B cell (primary cell): ENCODE data around the gene PRPF19. TPM values are rescaled to one million over a fixed set of nuclear protein-coding genes. Genes with fewer than 3 reads are reported as not detected.
A peak's percentile ranks its signal among the peaks of the same experiment; 100 is the strongest.

Experiments used
- ATAC-seq: fragments of 200-7000 bp; cut with Tn5 transposase; one replicate; pipeline ENCODE4 v1.10.0; 2021; ENCODE audit warnings: low read depth, mild to moderate bottlenecking, moderate number of reproducible peaks, moderate library complexity
- CTCF ChIA-PET: fragments of 350-600 bp; sonication (Branson Sonifier 250); formaldehyde crosslinking; loops from one replicate; lab custom pipeline; 2021; ENCODE audit warnings: antibody characterized with exemption, inconsistent platforms; lab: Charles Lee
- POLR2A ChIA-PET: fragments of 350-600 bp; sonication (Branson Sonifier 250); formaldehyde crosslinking; loops from one replicate; lab custom pipeline; 2021; ENCODE audit warnings: antibody characterized with exemption; lab: Charles Lee
- DNase-seq: peaks from one replicate; pipeline ENCODE4 v3.0.0; 2013
- H2AFZ ChIP-seq: 2 replicates; pipeline ENCODE4 v1.6.1; 2012; ENCODE audit warnings: mild to moderate bottlenecking, low read depth, low read length; ENCODE audit not compliant: insufficient read depth, poor library complexity, severe bottlenecking
- H3K27ac ChIP-seq, 2 donors: 1 replicate in 1 of 2; 2 replicates in 1 of 2; pipeline ENCODE4 v1.5.1; 2012 to 2013; ENCODE audit warnings: low read length in 2 of 2, mild to moderate bottlenecking in 2 of 2, moderate library complexity in 1 of 2
- H3K27me3 ChIP-seq, 4 experiments: fragments of 200-600 bp in 1 of 4; sonication (generic) in 1 of 4; replicated peaks in 1 of 4; 1 replicate in 2 of 4; 2 replicates in 2 of 4; pipeline versions ENCODE4 v1.6.1 to v1.7.0; 2013 to 2016; ENCODE audit warnings: low read length in 3 of 4, mild to moderate bottlenecking in 2 of 4, mixed read lengths in 1 of 4, moderate library complexity in 1 of 4; ENCODE audit not compliant: insufficient read depth in 4 of 4, control insufficient read depth in 3 of 4; ENCODE audit errors: control extremely low read depth in 1 of 4
- H3K36me3 ChIP-seq, 2 experiments: replicated peaks in 1 of 2; 1 replicate in 1 of 2; 2 replicates in 1 of 2; pipeline versions ENCODE4 v1.6.1 to v1.7.1; 2013; ENCODE audit warnings: low read length in 1 of 2; ENCODE audit not compliant: insufficient read depth in 2 of 2, control insufficient read depth in 1 of 2; ENCODE audit errors: control extremely low read depth in 1 of 2, extremely low read depth in 1 of 2
- H3K4me1 ChIP-seq, 2 donors: fragments of 200-600 bp in 1 of 2; sonication (generic) in 1 of 2; 1 replicate in 1 of 2; 2 replicates in 1 of 2; pipeline versions ENCODE4 v1.5.1 to v1.6.1; 2013 to 2017; ENCODE audit warnings: low read length in 2 of 2; ENCODE audit not compliant: control insufficient read depth in 2 of 2, insufficient read depth in 2 of 2
- H3K4me2 ChIP-seq: replicated peaks from 2 replicates; pipeline ENCODE3; 2012; ENCODE audit warnings: mild to moderate bottlenecking, low read depth, low read length; ENCODE audit not compliant: poor library complexity, severe bottlenecking
- H3K4me3 ChIP-seq, 5 experiments: fragments of 200-600 bp in 1 of 5; sonication (generic) in 1 of 5; 1 replicate in 3 of 5; 2 replicates in 2 of 5; pipeline versions ENCODE4 v1.5.1 to v1.7.0; 2011 to 2016; ENCODE audit warnings: low read length in 4 of 5, mild to moderate bottlenecking in 4 of 5, low read depth in 2 of 5, control low read depth in 1 of 5, moderate library complexity in 1 of 5; ENCODE audit not compliant: insufficient read depth in 1 of 5; ENCODE audit errors: control extremely low read depth in 1 of 5, extremely low read depth in 1 of 5
- H3K79me2 ChIP-seq: fragments of 200-600 bp; sonication (generic); one replicate; pipeline ENCODE4 v1.6.0; 2016; ENCODE audit warnings: low read length; ENCODE audit not compliant: control insufficient read depth, insufficient read depth
- H3K9ac ChIP-seq: fragments of 200-600 bp; sonication (generic); 2 replicates; pipeline ENCODE4 v1.6.1; 2017; ENCODE audit warnings: mild to moderate bottlenecking, low read length, moderate library complexity
- H3K9me3 ChIP-seq, 3 donors: one replicate each; pipeline versions ENCODE4 v1.6.1 to v1.7.1; 2013; ENCODE audit warnings: low read length in 2 of 3; ENCODE audit not compliant: control insufficient read depth in 2 of 3, insufficient read depth in 1 of 3; ENCODE audit errors: control extremely low read depth in 1 of 3
- H4K20me1 ChIP-seq: 2 replicates; pipeline ENCODE4 v1.6.0; 2012; ENCODE audit warnings: mild to moderate bottlenecking, low read length; ENCODE audit not compliant: insufficient read depth, control insufficient read depth, poor library complexity, severe bottlenecking
- H3K27ac Mint-ChIP-seq: one replicate; pipeline ENCODE4 v1.8.0; 2021; ENCODE audit warnings: mixed read lengths
- H3K27me3 Mint-ChIP-seq: one replicate; pipeline ENCODE4 v1.8.0; 2021; ENCODE audit warnings: mixed read lengths
- H3K4me1 Mint-ChIP-seq: one replicate; pipeline ENCODE4 v1.8.0; 2021; ENCODE audit warnings: mixed read lengths
- H3K4me3 Mint-ChIP-seq: one replicate; pipeline ENCODE4 v1.8.0; 2021; ENCODE audit warnings: mixed read lengths
- H3K9me3 Mint-ChIP-seq: one replicate; pipeline ENCODE4 v1.8.0; 2022; ENCODE audit warnings: mixed read lengths; ENCODE audit not compliant: insufficient read depth
- EZH2 ChIP-seq: IDR thresholded peaks from 2 replicates; pipeline ENCODE4 v1.6.1; 2012; ENCODE audit warnings: borderline replicate concordance, low read depth, mild to moderate bottlenecking, moderate library complexity, low read length; ENCODE audit not compliant: insufficient read depth, poor library complexity, severe bottlenecking
- WGBS: methylation state at CpG from one replicate; pipeline ENCODE4 v1.1.5; 2013; ENCODE audit warnings: missing lambda C conversion rate; ENCODE audit not compliant: insufficient coverage; 5-methylcytosine and 5-hydroxymethylcytosine counted together
- intact Hi-C: fragments of 100-400 bp; cut with micrococcal nuclease; formaldehyde crosslinking; loops from one replicate; pipeline ENCODE4 v1.10.0; 2022
- polyA plus RNA-seq: library from polyadenylated mRNA; depleted of rRNA; stranded (reverse); fragments of >200 nt; gene quantifications from 2 replicates; pipeline ENCODE4 v1.2.3, GENCODE V29; 2012
- total RNA-seq, 2 donors: library from RNA; stranded (reverse); fragments of 120-200 nt in 1 of 2; gene quantifications; 1 replicate in 1 of 2; 2 replicates in 1 of 2; pipeline versions ENCODE4 v1.2.3 to v1.2.4, GENCODE V29; 2013 to 2022
- TF ChIP-seq, protein P1 (sequence below): fragments of 200-600 bp; IDR thresholded peaks from one replicate; pipeline ENCODE4 v1.8.0; 2022; ENCODE audit warnings: antibody characterized with exemption, mild to moderate bottlenecking

Gene PRPF19
- total and polyA plus RNA-seq, 2 donors (not counting 1 experiment from before 2014, with no cell fraction given): 41.8 to 89.9 TPM

DNA sequence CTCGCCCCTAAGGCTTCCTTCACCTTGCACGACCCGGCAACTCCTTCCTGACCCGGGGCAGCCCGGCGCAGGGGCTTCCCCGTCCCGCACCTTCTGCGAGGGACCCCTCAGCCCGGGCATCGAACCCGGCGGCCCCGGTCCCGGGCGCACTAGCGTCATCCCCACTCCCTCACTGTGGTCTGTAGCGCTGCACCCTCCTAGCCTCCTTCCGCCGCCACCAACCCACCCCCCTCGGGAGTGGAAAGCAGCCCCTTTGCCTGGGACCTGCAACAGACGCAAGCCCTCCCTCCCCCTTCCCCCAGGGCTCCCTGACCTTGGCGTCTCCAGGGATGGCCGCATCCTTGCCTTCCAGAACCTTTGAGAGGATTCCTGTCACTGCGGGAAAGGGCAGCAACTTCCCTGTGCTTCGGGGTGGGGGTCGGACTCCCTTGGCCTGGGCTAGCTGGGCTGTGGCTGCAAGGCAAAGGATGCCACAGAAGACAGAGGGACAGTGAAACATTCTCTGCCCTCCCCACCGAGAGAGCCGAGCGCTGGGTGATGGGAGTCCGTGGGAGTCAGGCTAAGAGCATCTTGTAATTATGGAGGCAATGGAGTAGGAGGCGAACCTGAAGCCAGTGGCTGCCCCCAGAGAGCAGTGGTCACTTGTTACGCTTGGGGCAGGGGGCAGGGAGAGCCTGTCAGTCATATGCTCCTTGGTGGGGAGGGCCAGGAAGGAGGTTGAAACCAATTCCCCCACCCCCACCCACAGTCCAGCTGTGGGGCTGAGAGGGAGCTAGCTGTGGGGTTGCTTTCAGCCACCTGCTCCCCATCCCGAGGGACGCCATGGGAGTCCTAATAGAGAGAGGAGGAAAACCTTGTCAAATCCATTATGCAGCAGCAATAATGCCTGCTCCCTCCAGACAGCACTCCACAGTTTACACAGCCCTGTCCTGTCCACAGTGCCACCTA, 18.8 kb upstream of the PRPF19 start:
- H3K4me1 Mint-ChIP-seq: peaks cover 33% of the 10 kb centered on the region
- 4% methylated on average over 33 of the region's 35 CpGs for WGBS
- ChIA-PET CTCF (interaction anchor here (1.0 to 5.6 kb wide), 2 partner anchors 10 to 27 kb away, joined by 3 to 26 read pairs; partner anchors contain the start of gene TMEM109), POLR2A (no interaction called here)
- no peak for DNase-seq
- no peaks in the 10 kb centered on the region for H3K9me3 Mint-ChIP-seq
- no peak overlapping the region for H3K27ac Mint-ChIP-seq
- Histone ChIP-seq H2AFZ (peak overlapping the region; percentile 63), H3K4me2 (peak overlapping the region; percentile 94), H3K4me1 (peaks cover 24 to 34% of the 10 kb centered on the region in 2 donors), H3K36me3 (peaks cover 0 to 29% of the 10 kb centered on the region in 2 experiments), H4K20me1 (peaks cover 40% of the 10 kb centered on the region), H3K79me2 (peaks cover 10% of the 10 kb centered on the region), H3K4me3 (peak overlapping the region in 4 of 5 experiments; percentile 40 to 69 (median 56)), H3K9me3 (peaks cover 0 to 4% (median 0%) of the 10 kb centered on the region in 3 donors), H3K27me3 (peaks cover 0 to 30% (median 7%) of the 10 kb centered on the region in 4 experiments), H3K9ac (peak overlapping the region; percentile 67), H3K27ac (no peak overlapping the region)
- ATAC-seq: peak; percentile 37
- peaks cover 7% of the 10 kb centered on the region for H3K27me3 Mint-ChIP-seq
- intact Hi-C loops: no loop called here
- TF ChIP-seq, protein P1, sequence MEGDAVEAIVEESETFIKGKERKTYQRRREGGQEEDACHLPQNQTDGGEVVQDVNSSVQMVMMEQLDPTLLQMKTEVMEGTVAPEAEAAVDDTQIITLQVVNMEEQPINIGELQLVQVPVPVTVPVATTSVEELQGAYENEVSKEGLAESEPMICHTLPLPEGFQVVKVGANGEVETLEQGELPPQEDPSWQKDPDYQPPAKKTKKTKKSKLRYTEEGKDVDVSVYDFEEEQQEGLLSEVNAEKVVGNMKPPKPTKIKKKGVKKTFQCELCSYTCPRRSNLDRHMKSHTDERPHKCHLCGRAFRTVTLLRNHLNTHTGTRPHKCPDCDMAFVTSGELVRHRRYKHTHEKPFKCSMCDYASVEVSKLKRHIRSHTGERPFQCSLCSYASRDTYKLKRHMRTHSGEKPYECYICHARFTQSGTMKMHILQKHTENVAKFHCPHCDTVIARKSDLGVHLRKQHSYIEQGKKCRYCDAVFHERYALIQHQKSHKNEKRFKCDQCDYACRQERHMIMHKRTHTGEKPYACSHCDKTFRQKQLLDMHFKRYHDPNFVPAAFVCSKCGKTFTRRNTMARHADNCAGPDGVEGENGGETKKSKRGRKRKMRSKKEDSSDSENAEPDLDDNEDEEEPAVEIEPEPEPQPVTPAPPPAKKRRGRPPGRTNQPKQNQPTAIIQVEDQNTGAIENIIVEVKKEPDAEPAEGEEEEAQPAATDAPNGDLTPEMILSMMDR: no peak
- TF ChIP-seq EZH2: peak; percentile 84
- peak overlapping the region; percentile 82 for H3K4me3 Mint-ChIP-seq
